DND-41 (cell line): ENCODE measurements around the gene WAS.

Experiments
- ATAC-seq: fragments of 200-7000 bp; cut with Tn5 transposase; 3 replicates; pipeline ENCODE4 v1.9.1; 2021; ENCODE audit warnings: low read depth; ENCODE audit not compliant: insufficient read depth
- DNase-seq: peaks from one replicate; pipeline ENCODE4 v3.0.0-alpha.2; 2020
- H2AFZ ChIP-seq: 2 replicates; pipeline ENCODE4 v1.6.0; 2012; ENCODE audit warnings: low read depth, low read length
- H3K27ac ChIP-seq: 2 replicates; pipeline ENCODE4 v1.5.1; 2012; ENCODE audit warnings: low read length, inconsistent platforms
- H3K27me3 ChIP-seq: fragments of 200-600 bp; sonication (generic); 2 replicates; pipeline ENCODE4 v1.6.0; 2012; ENCODE audit warnings: low read length, mild to moderate bottlenecking, inconsistent platforms; ENCODE audit not compliant: insufficient read depth, poor library complexity
- H3K36me3 ChIP-seq: 2 replicates; pipeline ENCODE4 v1.5.1; 2012; ENCODE audit warnings: low read length, inconsistent platforms; ENCODE audit not compliant: insufficient read depth
- H3K4me1 ChIP-seq: 2 replicates; pipeline ENCODE4 v1.5.1; 2012; ENCODE audit warnings: mild to moderate bottlenecking, low read length; ENCODE audit not compliant: insufficient read depth
- H3K4me2 ChIP-seq: 2 replicates; pipeline ENCODE4 v1.6.0; 2012; ENCODE audit warnings: mild to moderate bottlenecking, moderate library complexity, low read length, inconsistent platforms; ENCODE audit not compliant: insufficient read depth
- H3K4me3 ChIP-seq, 2 experiments: fragments of 200-600 bp in 1 of 2; shearing (Covaris generic) in 1 of 2; 2 replicates each; pipeline ENCODE4 v1.5.1; 2012 to 2016; ENCODE audit warnings: inconsistent platforms in 2 of 2, low read length in 2 of 2, mild to moderate bottlenecking in 2 of 2, low read depth in 1 of 2, moderate library complexity in 1 of 2
- H3K79me2 ChIP-seq: 2 replicates; pipeline ENCODE4 v1.6.0; 2012; ENCODE audit warnings: low read length, inconsistent platforms; ENCODE audit not compliant: insufficient read depth
- H3K9ac ChIP-seq: 2 replicates; pipeline ENCODE4 v1.6.0; 2012; ENCODE audit warnings: low read depth, mild to moderate bottlenecking, inconsistent platforms, low read length, moderate library complexity
- H3K9me3 ChIP-seq: 2 replicates; pipeline ENCODE4 v1.5.1; 2012; ENCODE audit warnings: low read length, moderate library complexity, mild to moderate bottlenecking, inconsistent platforms; ENCODE audit not compliant: insufficient read depth, severe bottlenecking
- H4K20me1 ChIP-seq: 2 replicates; pipeline ENCODE4 v1.6.0; 2012; ENCODE audit warnings: low read length; ENCODE audit not compliant: insufficient read depth
- EZH2 ChIP-seq: IDR thresholded peaks from 3 replicates; pipeline ENCODE4 v1.6.1; 2012; ENCODE audit warnings: borderline replicate concordance, low read depth, mild to moderate bottlenecking, moderate library complexity, low read length, inconsistent platforms; ENCODE audit not compliant: severe bottlenecking
- TF ChIP-seq, protein P1 (sequence below): IDR thresholded peaks from 2 replicates; pipeline ENCODE4 v1.5.1; 2012; ENCODE audit warnings: borderline replicate concordance, low read length, moderate library complexity, mild to moderate bottlenecking; ENCODE audit not compliant: poor library complexity, severe bottlenecking; ENCODE audit errors: extremely low read depth

WAS gene

DNA sequence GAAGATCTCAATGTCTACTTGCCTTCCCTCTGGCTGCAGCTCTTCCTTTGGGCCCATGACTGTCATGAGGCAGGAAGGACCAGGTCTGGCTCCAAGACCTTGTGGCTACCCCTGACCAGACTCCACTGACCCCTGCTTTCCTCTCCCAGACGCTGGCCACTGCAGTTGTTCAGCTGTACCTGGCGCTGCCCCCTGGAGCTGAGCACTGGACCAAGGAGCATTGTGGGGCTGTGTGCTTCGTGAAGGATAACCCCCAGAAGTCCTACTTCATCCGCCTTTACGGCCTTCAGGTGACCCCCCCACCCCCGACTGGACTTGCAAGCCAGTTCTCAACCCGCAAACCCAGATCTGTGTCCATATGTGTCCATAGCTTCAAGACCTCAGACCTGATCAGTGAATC is 535 bp downstream of the WAS start:
- Histone ChIP-seq H2AFZ (peak overlapping the region; percentile 71), H3K4me2 (peak overlapping the region; percentile 85), H3K36me3 (peaks cover 38% of the 10 kb centered on the region), H3K9me3 (no peaks in the 10 kb centered on the region), H4K20me1 (no peaks in the 10 kb centered on the region), H3K4me3 (peak overlapping the region; percentile 32 to 80; a peak in 3 of 4 replicates), H3K27ac (peak overlapping the region; percentile 76), H3K9ac (peak overlapping the region; percentile 72), H3K27me3 (no peaks in the 10 kb centered on the region), H3K4me1 (peaks cover 32% of the 10 kb centered on the region), H3K79me2 (peaks cover 29% of the 10 kb centered on the region)
- TF ChIP-seq, protein P1, sequence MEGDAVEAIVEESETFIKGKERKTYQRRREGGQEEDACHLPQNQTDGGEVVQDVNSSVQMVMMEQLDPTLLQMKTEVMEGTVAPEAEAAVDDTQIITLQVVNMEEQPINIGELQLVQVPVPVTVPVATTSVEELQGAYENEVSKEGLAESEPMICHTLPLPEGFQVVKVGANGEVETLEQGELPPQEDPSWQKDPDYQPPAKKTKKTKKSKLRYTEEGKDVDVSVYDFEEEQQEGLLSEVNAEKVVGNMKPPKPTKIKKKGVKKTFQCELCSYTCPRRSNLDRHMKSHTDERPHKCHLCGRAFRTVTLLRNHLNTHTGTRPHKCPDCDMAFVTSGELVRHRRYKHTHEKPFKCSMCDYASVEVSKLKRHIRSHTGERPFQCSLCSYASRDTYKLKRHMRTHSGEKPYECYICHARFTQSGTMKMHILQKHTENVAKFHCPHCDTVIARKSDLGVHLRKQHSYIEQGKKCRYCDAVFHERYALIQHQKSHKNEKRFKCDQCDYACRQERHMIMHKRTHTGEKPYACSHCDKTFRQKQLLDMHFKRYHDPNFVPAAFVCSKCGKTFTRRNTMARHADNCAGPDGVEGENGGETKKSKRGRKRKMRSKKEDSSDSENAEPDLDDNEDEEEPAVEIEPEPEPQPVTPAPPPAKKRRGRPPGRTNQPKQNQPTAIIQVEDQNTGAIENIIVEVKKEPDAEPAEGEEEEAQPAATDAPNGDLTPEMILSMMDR, result no peak
- TF ChIP-seq EZH2, result no peak
- ATAC-seq, result no peak
- DNase-seq, result no peak

DNA sequence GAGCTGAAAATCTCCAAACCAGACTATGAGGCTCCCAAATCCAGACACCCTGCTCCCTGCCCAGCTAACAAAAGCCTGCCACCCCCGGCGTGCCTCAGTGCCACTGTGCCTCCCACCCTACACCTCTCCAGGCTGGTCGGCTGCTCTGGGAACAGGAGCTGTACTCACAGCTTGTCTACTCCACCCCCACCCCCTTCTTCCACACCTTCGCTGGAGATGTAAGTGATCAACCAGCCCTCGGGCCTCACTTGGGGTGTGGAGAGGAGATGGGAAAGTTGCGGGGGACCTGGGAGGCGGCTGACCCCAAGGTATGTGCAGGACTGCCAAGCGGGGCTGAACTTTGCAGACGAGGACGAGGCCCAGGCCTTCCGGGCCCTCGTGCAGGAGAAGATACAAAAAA is 1.8 kb downstream of the WAS start:
- no peak overlapping the region for H3K9ac ChIP-seq

DNA sequence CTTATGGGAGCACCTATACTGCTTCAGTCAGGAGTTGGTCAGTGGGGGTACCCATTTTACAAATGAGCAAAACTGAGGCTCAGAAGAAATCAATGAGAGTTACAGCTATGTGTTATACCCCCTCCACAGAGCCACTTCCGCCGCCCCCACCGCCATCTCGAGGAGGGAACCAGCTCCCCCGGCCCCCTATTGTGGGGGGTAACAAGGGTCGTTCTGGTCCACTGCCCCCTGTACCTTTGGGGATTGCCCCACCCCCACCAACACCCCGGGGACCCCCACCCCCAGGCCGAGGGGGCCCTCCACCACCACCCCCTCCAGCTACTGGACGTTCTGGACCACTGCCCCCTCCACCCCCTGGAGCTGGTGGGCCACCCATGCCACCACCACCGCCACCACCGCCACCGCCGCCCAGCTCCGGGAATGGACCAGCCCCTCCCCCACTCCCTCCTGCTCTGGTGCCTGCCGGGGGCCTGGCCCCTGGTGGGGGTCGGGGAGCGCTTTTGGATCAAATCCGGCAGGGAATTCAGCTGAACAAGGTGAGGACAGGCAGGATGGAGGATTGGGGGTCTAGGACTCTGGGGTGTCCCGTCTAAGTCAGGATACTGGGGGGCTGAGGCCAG is 5.0 kb downstream of the WAS start:
- Histone ChIP-seq H4K20me1 (no peaks in the 10 kb centered on the region), H3K4me2 (no peak overlapping the region), H3K9ac (no peak overlapping the region), H3K4me3 (no peak overlapping the region), H3K27me3 (no peaks in the 10 kb centered on the region), H3K27ac (no peak overlapping the region), H3K4me1 (peaks cover 23% of the 10 kb centered on the region), H3K79me2 (peaks cover 24% of the 10 kb centered on the region), H3K36me3 (peaks cover 43% of the 10 kb centered on the region), H3K9me3 (no peaks in the 10 kb centered on the region), H2AFZ (no peak overlapping the region)
- no peak for DNase-seq
- no peak for ATAC-seq
- TF ChIP-seq, protein P1, result no peak

More for the DNA sequence above, 1.8 kb downstream of the WAS start:
- Histone ChIP-seq H2AFZ (no peak overlapping the region), H3K79me2 (peaks cover 29% of the 10 kb centered on the region), H3K27me3 (no peaks in the 10 kb centered on the region), H4K20me1 (no peaks in the 10 kb centered on the region), H3K36me3 (peaks cover 43% of the 10 kb centered on the region), H3K9me3 (no peaks in the 10 kb centered on the region), H3K4me1 (peaks cover 32% of the 10 kb centered on the region), H3K4me3 (no peak overlapping the region), H3K27ac (no peak overlapping the region), H3K4me2 (peak overlapping the region; percentile 85)
- DNase-seq, result no peak
- no peak for ATAC-seq
- TF ChIP-seq, protein P1, result no peak
- TF ChIP-seq EZH2, result no peak
